Esophagus squamous epithelium (tissue), 4 donors: ENCODE results near the gene UTP25.
A peak's percentile ranks its signal among the peaks of the same experiment; 100 is the strongest.

Experiments used
- CTCF ChIP-seq, 6 experiments: fragments of 450-650 bp in 4 of 6; fragments of 200-600 bp in 2 of 6; sonication (generic) in 2 of 6; IDR thresholded peaks; one replicate each; pipeline ENCODE4 v1.5.1; 2016 to 2019; ENCODE audit warnings: antibody characterized with exemption in 6 of 6, mild to moderate bottlenecking in 4 of 6, moderate library complexity in 4 of 6
- POLR2A ChIP-seq, 4 donors: fragments of 450-650 bp; IDR thresholded peaks; one replicate each; pipeline ENCODE4 v1.6.1; 2017; ENCODE audit warnings: antibody characterized with exemption in 4 of 4, mild to moderate bottlenecking in 4 of 4, moderate library complexity in 3 of 4

GRCh38 chr1:209784265-209785169, 43.3 kb upstream of the UTP25 start, which contains the start of gene C1orf74:
- peak in 4 of 6 experiments; percentile 4 to 45 (median 13) for TF ChIP-seq CTCF (IDR thresholded peaks at IDR 0.05)
- TF ChIP-seq POLR2A (IDR thresholded peaks at IDR 0.05): peak in 3 of 4 donors; percentile 60 to 74 (median 67)
